ENCODE data around the gene ABCA10. TPM values are rescaled to one million over a fixed set of nuclear protein-coding genes. Genes with fewer than 3 reads are reported as not detected.

ABCA10 gene
- total RNA-seq (2022; extraction: Qiagen RNA extraction; ENCODE audit: low read depth), result 0.06 to 0.29 TPM (median 0.13 TPM) in 4 of 5 replicates, not detected in the other

GRCh38 chr17:69228576-69228975, at the start of gene ABCA10:
Gene ABCA10, minus strand, starts transcription at chr17:69228824. Its CDS starts 3,466 bp downstream, at chr17:69225358.

GRCh38 chr17:69141431-69142174, 87.0 kb downstream of the ABCA10 start, which contains the start of gene ABCA6:
Gene ABCA6, minus strand, starts transcription at chr17:69141895. Its CDS starts 1,192 bp downstream, at chr17:69140703.

Other genes starting within 250 kb of the ABCA10 start
- gene ABCA9, start 167.9 kb downstream of the ABCA10 start, total RNA-seq (2022; extraction: Qiagen RNA extraction; ENCODE audit: low read depth), result not detected in 5 replicates
- gene ABCA6, start 86.9 kb downstream of the ABCA10 start, total RNA-seq (2022; extraction: Qiagen RNA extraction; ENCODE audit: low read depth), result 0.23 TPM in 1 of 5 replicates, not detected in the others
- 1.1 to 3.5 TPM (median 3.2 TPM) in 5 replicates for gene ABCA5, start 98.3 kb upstream of the ABCA10 start, total RNA-seq (2022; extraction: Qiagen RNA extraction; ENCODE audit: low read depth)
- 6.8 to 10.0 TPM (median 8.4 TPM) in 5 replicates for gene MAP2K6, start 185.9 kb upstream of the ABCA10 start, total RNA-seq (2022; extraction: Qiagen RNA extraction; ENCODE audit: low read depth)

Measured in A549 treated with RU486 at 1 μM for 4 hours (cell line).